Erythroblast (primary cell): Measurements from ENCODE around the gene SPDYE3.
"Not testable (repeated sequence)": the region's sequence is repeated elsewhere in the genome, so short reads cannot be mapped to it uniquely, and the experiment has no call there.

Experiments used
- GATA1 ChIP-seq: IDR thresholded peaks from 2 replicates; pipeline ENCODE4 v1.6.1; 2011; ENCODE audit warnings: low read depth, mild to moderate bottlenecking, control low read depth, low read length, moderate library complexity
- POLR2A ChIP-seq: IDR thresholded peaks from 2 replicates; pipeline ENCODE4 v1.6.1; 2011; ENCODE audit warnings: mild to moderate bottlenecking, low read length

- not testable (repeated sequence) for TF ChIP-seq POLR2A, GATA1
These were observed 24.4 kb upstream of the SPDYE3 start for GRCh38 chr7:100283147-100283546.
